Transverse colon (tissue), 3 donors: ENCODE results near the gene SSBP2.

ENCODE experiments used
- CTCF ChIP-seq, 5 experiments: fragments of 200-600 bp in 3 of 5; fragments of 450-650 bp in 2 of 5; sonication (generic) in 3 of 5; IDR thresholded peaks; 1 replicate in 2 of 5; 2 replicates in 3 of 5; pipeline ENCODE4 v1.5.1; 2016 to 2017; ENCODE audit warnings: antibody characterized with exemption in 5 of 5, inconsistent platforms in 3 of 5, mild to moderate bottlenecking in 2 of 5, moderate library complexity in 1 of 5
- EP300 ChIP-seq: sonication (generic); formaldehyde crosslinking; IDR thresholded peaks from one replicate; pipeline ENCODE4 v1.6.1; 2017; ENCODE audit warnings: antibody characterized with exemption, low read depth
- POLR2A ChIP-seq: fragments of 450-650 bp; IDR thresholded peaks from one replicate; pipeline ENCODE4 v1.6.1; 2016; ENCODE audit warnings: antibody characterized with exemption, mild to moderate bottlenecking, moderate library complexity

DNA sequence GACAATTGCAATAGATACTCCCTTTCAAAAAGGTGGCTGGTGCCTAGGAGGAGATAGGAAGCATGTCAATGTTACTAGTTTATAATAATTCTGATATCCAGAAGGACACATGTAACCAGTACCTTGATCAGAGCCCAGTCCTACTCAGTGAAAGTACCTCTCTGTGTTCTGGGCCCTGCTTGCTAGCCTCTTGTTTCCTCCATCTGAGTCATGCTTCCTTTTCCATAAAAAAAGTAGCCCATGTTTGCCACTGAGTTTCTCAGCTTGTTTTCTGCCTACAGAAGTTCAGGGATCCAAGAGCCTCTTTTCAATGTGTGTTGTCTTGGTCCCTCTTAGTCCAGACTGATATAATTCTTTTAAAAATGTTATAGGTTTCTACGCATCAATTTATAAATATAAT lies 149.0 kb downstream of the SSBP2 start:
- no peak for TF ChIP-seq CTCF (IDR thresholded peaks at IDR 0.05)
- no peak for TF ChIP-seq POLR2A
- TF ChIP-seq EP300: no peak
